Measurements from ENCODE around the gene LAMC2.

DNA sequence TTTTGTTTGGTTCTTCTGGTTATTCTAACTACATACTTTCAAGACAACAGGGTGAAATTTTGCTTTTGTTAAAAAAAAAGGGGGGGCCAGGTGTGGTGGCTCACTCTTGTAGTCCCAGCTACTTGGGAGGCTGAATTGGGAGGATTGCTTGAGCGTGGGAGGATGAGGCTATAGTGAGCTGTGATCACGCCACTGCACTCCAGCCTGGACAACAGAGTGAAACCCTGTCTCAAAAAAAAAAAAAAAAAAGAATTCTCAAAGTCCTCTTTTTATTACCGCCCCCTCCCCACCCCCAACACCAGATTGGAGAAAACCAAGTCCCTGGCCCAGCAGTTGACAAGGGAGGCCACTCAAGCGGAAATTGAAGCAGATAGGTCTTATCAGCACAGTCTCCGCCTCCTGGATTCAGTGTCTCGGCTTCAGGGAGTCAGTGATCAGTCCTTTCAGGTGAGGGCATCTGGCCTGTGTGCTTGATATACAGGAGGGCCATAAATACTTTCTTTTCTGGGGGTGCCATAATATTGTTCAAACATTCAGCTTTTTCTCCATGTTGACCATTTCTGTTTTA, 50.2 kb downstream of the LAMC2 start:
- TF ChIP-seq POLR2AphosphoS5 (IDR thresholded peaks at IDR 0.05; ENCODE audit: low read depth, low read length), result no peak
- TF ChIP-seq, protein P1, sequence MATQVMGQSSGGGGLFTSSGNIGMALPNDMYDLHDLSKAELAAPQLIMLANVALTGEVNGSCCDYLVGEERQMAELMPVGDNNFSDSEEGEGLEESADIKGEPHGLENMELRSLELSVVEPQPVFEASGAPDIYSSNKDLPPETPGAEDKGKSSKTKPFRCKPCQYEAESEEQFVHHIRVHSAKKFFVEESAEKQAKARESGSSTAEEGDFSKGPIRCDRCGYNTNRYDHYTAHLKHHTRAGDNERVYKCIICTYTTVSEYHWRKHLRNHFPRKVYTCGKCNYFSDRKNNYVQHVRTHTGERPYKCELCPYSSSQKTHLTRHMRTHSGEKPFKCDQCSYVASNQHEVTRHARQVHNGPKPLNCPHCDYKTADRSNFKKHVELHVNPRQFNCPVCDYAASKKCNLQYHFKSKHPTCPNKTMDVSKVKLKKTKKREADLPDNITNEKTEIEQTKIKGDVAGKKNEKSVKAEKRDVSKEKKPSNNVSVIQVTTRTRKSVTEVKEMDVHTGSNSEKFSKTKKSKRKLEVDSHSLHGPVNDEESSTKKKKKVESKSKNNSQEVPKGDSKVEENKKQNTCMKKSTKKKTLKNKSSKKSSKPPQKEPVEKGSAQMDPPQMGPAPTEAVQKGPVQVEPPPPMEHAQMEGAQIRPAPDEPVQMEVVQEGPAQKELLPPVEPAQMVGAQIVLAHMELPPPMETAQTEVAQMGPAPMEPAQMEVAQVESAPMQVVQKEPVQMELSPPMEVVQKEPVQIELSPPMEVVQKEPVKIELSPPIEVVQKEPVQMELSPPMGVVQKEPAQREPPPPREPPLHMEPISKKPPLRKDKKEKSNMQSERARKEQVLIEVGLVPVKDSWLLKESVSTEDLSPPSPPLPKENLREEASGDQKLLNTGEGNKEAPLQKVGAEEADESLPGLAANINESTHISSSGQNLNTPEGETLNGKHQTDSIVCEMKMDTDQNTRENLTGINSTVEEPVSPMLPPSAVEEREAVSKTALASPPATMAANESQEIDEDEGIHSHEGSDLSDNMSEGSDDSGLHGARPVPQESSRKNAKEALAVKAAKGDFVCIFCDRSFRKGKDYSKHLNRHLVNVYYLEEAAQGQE (IDR thresholded peaks at IDR 0.05; ENCODE audit: insufficient read depth in 1 of 2, low read depth in 2 of 2, low read length in 2 of 2), result no peak
- TF ChIP-seq SIN3A (IDR thresholded peaks at IDR 0.05; ENCODE audit: borderline replicate concordance, insufficient read depth, low read length), result no peak
- TF ChIP-seq TAF1 (IDR thresholded peaks at IDR 0.05; ENCODE audit: borderline replicate concordance, insufficient read depth, low read length), result no peak

Measured in PFSK-1 (cell line).